HG02973 (cell line): Measurements from ENCODE around the gene FCHO1.

ENCODE experiments used
- ATAC-seq: cut with Tn5 transposase; IDR thresholded peaks from one replicate; pipeline ENCODE4 v1.9.1; 2021; ENCODE audit warnings: moderate library complexity; ENCODE audit not compliant: unreplicated experiment

The FCHO1 gene

GRCh38 chr19:17751103-17751911 lies at the start of gene FCHO1:
Gene FCHO1 (plus strand): TSS chr19:17751477. CDS start chr19:17755165, 3,688 bp downstream.
- peak; percentile 31 for ATAC-seq

- no peak for ATAC-seq
Observed at GRCh38 chr19:17703824-17704463, 47.3 kb upstream of the FCHO1 start.

- no peak for ATAC-seq
Observed at GRCh38 chr19:17706750-17707181, 44.5 kb upstream of the FCHO1 start.

GRCh38 chr19:17711851-17712250 lies 39.4 kb upstream of the FCHO1 start:
- no peak for ATAC-seq

GRCh38 chr19:17716309-17716929 lies 34.9 kb upstream of the FCHO1 start:
- no peak for ATAC-seq

- ATAC-seq = no peak
Observed at GRCh38 chr19:17718550-17718946, 32.7 kb upstream of the FCHO1 start.

- ATAC-seq = peak; percentile 57
Observed at GRCh38 chr19:17718947-17719711, 32.1 kb upstream of the FCHO1 start, which contains the start of gene MAP1S. Gene MAP1S (plus strand): TSS chr19:17719480. CDS start chr19:17719503, 23 bp downstream.

GRCh38 chr19:17719730-17720400 lies 31.4 kb upstream of the FCHO1 start:
- ATAC-seq = peak; percentile 7

- ATAC-seq = no peak
Observed at GRCh38 chr19:17720440-17720839, 30.8 kb upstream of the FCHO1 start.

- no peak for ATAC-seq
Observed at GRCh38 chr19:17721111-17721628, 30.1 kb upstream of the FCHO1 start.

GRCh38 chr19:17721821-17722220 lies 29.5 kb upstream of the FCHO1 start:
- ATAC-seq = no peak

GRCh38 chr19:17722655-17723240 lies 28.5 kb upstream of the FCHO1 start:
- ATAC-seq = no peak

- no peak for ATAC-seq
Observed at GRCh38 chr19:17724655-17725054, 26.6 kb upstream of the FCHO1 start.

- ATAC-seq = no peak
Observed at GRCh38 chr19:17725422-17726078, 25.7 kb upstream of the FCHO1 start.

- ATAC-seq = no peak
Observed at GRCh38 chr19:17726136-17726741, 25.0 kb upstream of the FCHO1 start.

- ATAC-seq = no peak
Observed at GRCh38 chr19:17726964-17727773, 24.1 kb upstream of the FCHO1 start.

GRCh38 chr19:17727843-17728242 lies 23.4 kb upstream of the FCHO1 start:
- no peak for ATAC-seq

GRCh38 chr19:17733127-17733526 lies 18.1 kb upstream of the FCHO1 start:
- no peak for ATAC-seq
